GM12878 (cell line): ENCODE results near the gene PROC. TPM values are rescaled to one million over a fixed set of nuclear protein-coding genes. Genes with fewer than 3 reads are reported as not detected.

ENCODE experiments used
- ATF7 ChIP-seq: fragments of 450-650 bp; IDR thresholded peaks from 2 replicates; pipeline ENCODE4 v1.6.1; 2016; ENCODE audit warnings: low read depth, mild to moderate bottlenecking
- CBX5 ChIP-seq: sonication (generic); IDR thresholded peaks from 2 replicates; pipeline ENCODE4 v1.6.1; 2016; ENCODE audit warnings: low read depth, moderate library complexity, mild to moderate bottlenecking, inconsistent platforms
- CEBPB ChIP-seq, 2 experiments: fragments of 150-350 bp in 1 of 2; IDR thresholded peaks; 2 replicates each; pipeline ENCODE4 v1.6.1; 2012 to 2014; ENCODE audit warnings: low read depth in 2 of 2, low read length in 2 of 2, borderline replicate concordance in 1 of 2, inconsistent platforms in 1 of 2
- E2F8 ChIP-seq: fragments of 450-650 bp; IDR thresholded peaks from 2 replicates; pipeline ENCODE4 v1.6.1; 2018; ENCODE audit warnings: mild to moderate bottlenecking, low read depth, moderate library complexity; ENCODE audit not compliant: partially characterized antibody
- ELK1 ChIP-seq: IDR thresholded peaks from 2 replicates; pipeline ENCODE4 v1.6.1; 2012; ENCODE audit warnings: low read depth, low read length, improper control_type of control experiment
- HDAC6 ChIP-seq: fragments of 200-600 bp; sonication (generic); IDR thresholded peaks from one replicate; pipeline ENCODE4 v1.8.0; 2017; ENCODE audit warnings: antibody characterized with exemption; ENCODE audit not compliant: unreplicated experiment
- IRF3 ChIP-seq: fragments of 450-650 bp; IDR thresholded peaks from 2 replicates; pipeline ENCODE4 v1.6.1; 2014; ENCODE audit warnings: mild to moderate bottlenecking
- KDM1A ChIP-seq: fragments of 200-600 bp; sonication (generic); IDR thresholded peaks from 2 replicates; pipeline ENCODE4 v1.6.1; 2016; ENCODE audit warnings: borderline replicate concordance
- MAX ChIP-seq: IDR thresholded peaks from 2 replicates; pipeline ENCODE4 v1.6.1; 2012; ENCODE audit warnings: low read depth, low read length, improper control_type of control experiment
- MEF2B ChIP-seq: fragments of 450-650 bp; IDR thresholded peaks from 2 replicates; pipeline ENCODE4 v1.6.1; 2018; ENCODE audit warnings: mild to moderate bottlenecking, moderate library complexity; ENCODE audit not compliant: partially characterized antibody, poor library complexity, severe bottlenecking
- MLLT1 ChIP-seq: fragments of 450-650 bp; IDR thresholded peaks from 2 replicates; pipeline ENCODE4 v1.6.1; 2016; ENCODE audit warnings: mild to moderate bottlenecking
- MTA2 ChIP-seq: fragments of 450-650 bp; IDR thresholded peaks from 2 replicates; pipeline ENCODE4 v1.6.1; 2016; ENCODE audit warnings: low read depth, mild to moderate bottlenecking, moderate library complexity
- NFYB ChIP-seq: IDR thresholded peaks from 2 replicates; pipeline ENCODE4 v1.6.1; 2011; ENCODE audit warnings: low read depth, mild to moderate bottlenecking, low read length, improper control_type of control experiment, moderate library complexity; ENCODE audit not compliant: insufficient read depth
- NR2C1 ChIP-seq: fragments of 450-650 bp; IDR thresholded peaks from 2 replicates; pipeline ENCODE4 v1.6.1; 2017; ENCODE audit warnings: antibody characterized with exemption, mild to moderate bottlenecking, moderate library complexity
- NR2C2 ChIP-seq: IDR thresholded peaks from 2 replicates; pipeline ENCODE4 v1.6.1; 2011; ENCODE audit warnings: borderline replicate concordance, low read depth; ENCODE audit not compliant: control insufficient read depth, insufficient read length
- NR2F1 ChIP-seq: fragments of 450-650 bp; conservative IDR thresholded peaks from 2 replicates; pipeline ENCODE4 v1.6.1; 2017; ENCODE audit warnings: mild to moderate bottlenecking
- NRF1 ChIP-seq: conservative IDR thresholded peaks from 2 replicates; pipeline ENCODE4 v1.6.1; 2011; ENCODE audit warnings: mild to moderate bottlenecking, low read depth, low read length, improper control_type of control experiment
- PML ChIP-seq: IDR thresholded peaks from 2 replicates; pipeline ENCODE4 v1.6.1; 2012; ENCODE audit warnings: low read length, inconsistent platforms
- RBBP5 ChIP-seq: fragments of 200-600 bp; sonication (generic); conservative IDR thresholded peaks from 2 replicates; pipeline ENCODE4 v1.6.1; 2016
- RUNX3 ChIP-seq: IDR thresholded peaks from 2 replicates; pipeline ENCODE4 v1.6.1; 2012; ENCODE audit warnings: low read length, inconsistent platforms
- TCF12 ChIP-seq: IDR thresholded peaks from 2 replicates; pipeline ENCODE4 v1.6.1; 2011; ENCODE audit warnings: low read depth, mild to moderate bottlenecking, low read length
- TCF3 ChIP-seq: IDR thresholded peaks from 2 replicates; pipeline ENCODE4 v1.6.1; 2012; ENCODE audit warnings: low read depth, mild to moderate bottlenecking, low read length, borderline replicate concordance; ENCODE audit not compliant: insufficient read depth
- ZBED1 ChIP-seq: IDR thresholded peaks from 2 replicates; pipeline ENCODE4 v1.6.1; 2016; ENCODE audit warnings: borderline replicate concordance
- ZZZ3 ChIP-seq: IDR thresholded peaks from 2 replicates; pipeline ENCODE4 v1.6.1; 2011; ENCODE audit warnings: low read depth; ENCODE audit not compliant: control insufficient read depth, insufficient read length
- polyA plus RNA-seq, 11 experiments: library from polyadenylated mRNA; depleted of rRNA in 4 of 11; unstranded in 6 of 11; stranded (reverse) in 5 of 11; fragments of >200 nt; fragmentation: Nextera tagmentation in 4 of 11; fragmentation: Illumina TruSeq in 1 of 11; extraction: Ambion mirVana in 4 of 11; extraction: Trizol in 1 of 11; gene quantifications; 1 replicate in 1 of 11; 2 replicates in 10 of 11; pipeline versions ENCODE4 v1.2.1 to v1.2.3, GENCODE V29; 2011 to 2016; ENCODE audit warnings: inconsistent platforms in 2 of 11, missing spikeins in 2 of 11, low read depth in 1 of 11
- total RNA-seq, 4 experiments: library from RNA; depleted of rRNA in 3 of 4; stranded (reverse); fragments of >200 nt in 3 of 4; fragmentation: Illumina TruSeq in 1 of 4; extraction: Trizol in 1 of 4; gene quantifications; 2 replicates each; pipeline versions ENCODE4 v1.2.1 to v1.2.3, GENCODE V29; 2013 to 2021

Gene PROC
- total and polyA plus RNA-seq, 10 of the 15 experiments (the other 5 are each of a cell fraction or from before 2014, with no cell fraction given) = not detected

- no peak for TF ChIP-seq ELK1
- peak; percentile 58 for TF ChIP-seq MEF2B
- no peak; the same call in 1 of the 2 replicates for TF ChIP-seq MAX
- peak; percentile 30 for TF ChIP-seq HDAC6
- TF ChIP-seq NR2C2 = no peak
- 0 out of 2 replicates have a peak, but pooled peaks have one; percentile 54 for TF ChIP-seq PML
- TF ChIP-seq CEBPB (IDR thresholded peaks at IDR 0.05; ENCODE audit: borderline replicate concordance in 1 of 2, low read depth in 2 of 2, low read length in 2 of 2) = no peak
- no peak for TF ChIP-seq MTA2
- peak; percentile 44; the same call in 1 of the 2 replicates for TF ChIP-seq IRF3
- no peak for TF ChIP-seq NFYB
- 0 out of 2 replicates have a peak, but pooled peaks have one; percentile 24 for TF ChIP-seq RBBP5
- TF ChIP-seq ZBED1 = no peak
- no peak for TF ChIP-seq E2F8
- TF ChIP-seq NRF1 = peak; percentile 63
- TF ChIP-seq ZZZ3 = no peak
- no peak; the same call in 1 of the 2 replicates for TF ChIP-seq MLLT1
- TF ChIP-seq CBX5 = 0 out of 2 replicates have a peak, but pooled peaks have one; percentile 6
- TF ChIP-seq RUNX3 = 0 out of 2 replicates have a peak, but pooled peaks have one; percentile 2
- no peak for TF ChIP-seq KDM1A
- 0 out of 2 replicates have a peak, but pooled peaks have one; percentile 52 for TF ChIP-seq TCF12
- TF ChIP-seq TCF3 = no peak
- TF ChIP-seq NR2F1 = peak; percentile 58; the same call in 1 of the 2 replicates
- no peak for TF ChIP-seq ATF7
- TF ChIP-seq NR2C1 = 0 out of 2 replicates have a peak, but pooled peaks have one; percentile 10
These were observed 30.4 kb upstream of the PROC start, which contains the start of gene MAP3K2 (continued) for GRCh38 chr2:127387655-127388422.
